Peyer's patch (tissue), 4 donors: ENCODE data around the gene MED20.

ENCODE experiments used
- CTCF ChIP-seq, 6 experiments: fragments of 450-650 bp in 4 of 6; fragments of 200-600 bp in 2 of 6; sonication (generic) in 1 of 6; IDR thresholded peaks; one replicate each; pipeline ENCODE4 v1.5.1; 2017 to 2019; ENCODE audit warnings: antibody characterized with exemption in 6 of 6, mild to moderate bottlenecking in 3 of 6, moderate library complexity in 1 of 6
- POLR2A ChIP-seq, 2 donors: fragments of 450-650 bp; IDR thresholded peaks; one replicate each; pipeline ENCODE4 v1.5.1; 2017; ENCODE audit warnings: antibody characterized with exemption in 2 of 2, mild to moderate bottlenecking in 2 of 2, moderate library complexity in 2 of 2

GRCh38 chr6:41954668-41955067 is 33.7 kb upstream of the MED20 start:
- TF ChIP-seq CTCF (IDR thresholded peaks at IDR 0.05) (no peak), POLR2A (IDR thresholded peaks at IDR 0.05) (no peak)
